Naive thymus-derived CD4-positive, alpha-beta T cell (primary cell): ENCODE measurements around the gene CPEB3. TPM values are rescaled to one million over a fixed set of nuclear protein-coding genes. Genes with fewer than 3 reads are reported as not detected.

Experiments
- ATAC-seq: fragments of 150-1000 bp; cut with Tn5 transposase; 2 replicates; pipeline ENCODE4 v1.10.0; 2021; ENCODE audit warnings: mild to moderate bottlenecking, moderate library complexity
- CTCF ChIA-PET: fragments of 350-600 bp; sonication (Branson Sonifier 250); formaldehyde crosslinking; loops from one replicate; lab custom pipeline; 2021; ENCODE audit warnings: antibody characterized with exemption; lab: Charles Lee
- POLR2A ChIA-PET: fragments of 350-600 bp; sonication (Branson Sonifier 250); formaldehyde crosslinking; loops from one replicate; lab custom pipeline; 2021; ENCODE audit warnings: antibody characterized with exemption, inconsistent platforms; lab: Charles Lee
- DNase-seq, 9 donors: peaks; one replicate each; pipeline versions ENCODE4 v3.0.0 to v3.0.0-alpha.2; 2020 to 2022; ENCODE audit warnings: mixed read lengths in 1 of 9
- H3K27ac ChIP-seq: one replicate; pipeline ENCODE4 v1.7.0; 2013; ENCODE audit warnings: mild to moderate bottlenecking, low read depth, low read length, moderate library complexity
- H3K27me3 ChIP-seq, 2 donors: one replicate each; pipeline ENCODE4 v1.7.0; 2013; ENCODE audit warnings: low read length in 2 of 2, mild to moderate bottlenecking in 2 of 2, moderate library complexity in 2 of 2; ENCODE audit not compliant: control insufficient read depth in 2 of 2, insufficient read depth in 2 of 2
- H3K36me3 ChIP-seq, 3 experiments: 1 replicate in 2 of 3; 2 replicates in 1 of 3; pipeline ENCODE4 v1.7.0; 2013; ENCODE audit warnings: low read length in 3 of 3, mild to moderate bottlenecking in 3 of 3, moderate library complexity in 1 of 3; ENCODE audit not compliant: insufficient read depth in 3 of 3, control insufficient read depth in 2 of 3
- H3K4me1 ChIP-seq, 2 donors: one replicate each; pipeline ENCODE4 v1.7.0; 2013; ENCODE audit warnings: low read length in 2 of 2, mild to moderate bottlenecking in 2 of 2, moderate library complexity in 1 of 2; ENCODE audit not compliant: control insufficient read depth in 2 of 2, insufficient read depth in 2 of 2
- H3K4me3 ChIP-seq: 2 replicates; pipeline ENCODE4 v1.7.0; 2013; ENCODE audit warnings: mild to moderate bottlenecking, low read length
- H3K9me3 ChIP-seq, 3 experiments: 1 replicate in 2 of 3; 2 replicates in 1 of 3; pipeline ENCODE4 v1.7.0; 2013; ENCODE audit warnings: low read length in 3 of 3; ENCODE audit not compliant: control insufficient read depth in 2 of 3
- H3K27ac Mint-ChIP-seq, 9 donors: one replicate each; pipeline ENCODE4 v1.8.0; 2020 to 2022; ENCODE audit warnings: mixed read lengths in 9 of 9, mild to moderate bottlenecking in 8 of 9, moderate library complexity in 5 of 9, inconsistent platforms in 2 of 9
- H3K27me3 Mint-ChIP-seq, 5 donors: one replicate each; pipeline ENCODE4 v1.8.0; 2021 to 2022; ENCODE audit warnings: mixed read lengths in 5 of 5, mild to moderate bottlenecking in 1 of 5
- H3K36me3 Mint-ChIP-seq, 5 donors: one replicate each; pipeline ENCODE4 v1.8.0; 2020 to 2022; ENCODE audit warnings: mixed read lengths in 5 of 5, mild to moderate bottlenecking in 3 of 5, inconsistent platforms in 1 of 5
- H3K4me1 Mint-ChIP-seq, 7 donors: one replicate each; pipeline ENCODE4 v1.8.0; 2020 to 2022; ENCODE audit warnings: mixed read lengths in 7 of 7, mild to moderate bottlenecking in 3 of 7, inconsistent platforms in 1 of 7
- H3K4me3 Mint-ChIP-seq, 10 donors: one replicate each; pipeline ENCODE4 v1.8.0; 2020 to 2022; ENCODE audit warnings: mild to moderate bottlenecking in 10 of 10, mixed read lengths in 10 of 10, moderate library complexity in 6 of 10, inconsistent platforms in 2 of 10
- H3K9me3 Mint-ChIP-seq, 11 donors: one replicate each; pipeline ENCODE4 v1.8.0; 2020 to 2022; ENCODE audit warnings: mixed read lengths in 11 of 11, mild to moderate bottlenecking in 4 of 11, inconsistent platforms in 1 of 11, moderate library complexity in 1 of 11
- intact Hi-C, 2 donors: fragments of 100-400 bp; cut with micrococcal nuclease; formaldehyde crosslinking; loops; one replicate each; pipeline ENCODE4 v1.15.1; 2023
- polyA plus RNA-seq, 2 donors: library from polyadenylated mRNA; unstranded; fragments of 300-500 nt; fragmentation: Illumina TruSeq; gene quantifications; one replicate each; pipeline ENCODE4 v1.2.3, GENCODE V29; 2021
- total RNA-seq, 6 experiments: library from RNA in 5 of 6; stranded (reverse) in 5 of 6; gene quantifications; 1 replicate in 5 of 6; 2 replicates in 1 of 6; pipeline ENCODE4 v1.2.3 and lab custom pipeline; 2021 to 2026

Gene CPEB3
- total and polyA plus RNA-seq, 7 experiments from 2014 or later = 0.74 to 3.3 (median 2.1) TPM

DNA sequence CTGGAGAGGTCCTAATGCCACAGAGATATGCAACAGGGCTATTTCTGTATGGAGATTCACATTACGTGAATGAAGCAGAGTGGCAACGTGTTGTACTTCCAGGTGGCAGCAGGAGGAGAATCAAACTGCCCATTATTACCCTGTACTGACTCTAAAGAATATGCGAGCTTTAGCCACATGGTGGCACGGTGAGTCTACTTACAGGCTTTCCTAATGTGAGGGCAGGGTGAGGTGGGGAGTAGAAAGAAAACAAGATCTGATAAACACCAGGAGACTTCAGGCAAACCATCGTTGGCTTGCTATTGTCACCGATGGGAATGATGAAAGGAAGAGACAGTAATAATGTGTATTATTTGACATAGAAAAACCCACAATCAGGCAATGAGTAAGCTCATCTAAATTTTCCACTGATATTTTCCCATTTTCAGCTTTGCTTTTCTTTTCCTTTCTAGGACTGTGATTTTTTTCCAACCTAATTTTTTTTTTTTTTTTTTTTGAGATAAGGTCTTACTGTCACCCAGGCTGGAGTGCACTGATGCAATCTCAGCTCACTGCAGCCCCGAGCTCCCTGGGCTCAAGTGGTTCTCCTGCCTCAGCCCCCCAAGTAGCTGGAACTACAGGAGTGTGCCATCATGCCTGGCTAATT is 203.0 kb downstream of the CPEB3 start:
- no peaks in the 10 kb centered on the region for H3K36me3 ChIP-seq
- peak; percentile 95 for ATAC-seq
- no peak overlapping the region for H3K4me3 ChIP-seq
- H3K27ac ChIP-seq = no peak overlapping the region
- POLR2A ChIA-PET = no interaction called here
- Mint-ChIP-seq H3K36me3 (no peaks in the 10 kb centered on the region), H3K9me3 (no peaks in the 10 kb centered on the region), H3K4me1 (peaks cover 0 to 5% (median 2%) of the 10 kb centered on the region in 7 donors), H3K27me3 (peaks cover 0 to 1% (median 0%) of the 10 kb centered on the region in 5 donors), H3K4me3 (no peak overlapping the region), H3K27ac (peak overlapping the region in 1 of 9 donors; percentile 62)
- peak in 8 of 9 donors; percentile 26 to 58 (median 39) for DNase-seq
- CTCF ChIA-PET = interaction anchor here (1.0 to 1.4 kb wide), 3 partner anchors 23 to 345 kb away, joined by 3 to 7 read pairs (median 6); partner anchors contain the start of genes CPEB3 and MARCHF5
- intact Hi-C loops = loop anchor here (1.0 to 10.0 kb wide), 8 partner anchors 123 to 794 kb away; partner anchors contain the start of gene IDE (in 2 of the 2)
- no peaks in the 10 kb centered on the region for H3K27me3 ChIP-seq
- H3K9me3 ChIP-seq = no peaks in the 10 kb centered on the region
- H3K4me1 ChIP-seq = no peaks in the 10 kb centered on the region

DNA sequence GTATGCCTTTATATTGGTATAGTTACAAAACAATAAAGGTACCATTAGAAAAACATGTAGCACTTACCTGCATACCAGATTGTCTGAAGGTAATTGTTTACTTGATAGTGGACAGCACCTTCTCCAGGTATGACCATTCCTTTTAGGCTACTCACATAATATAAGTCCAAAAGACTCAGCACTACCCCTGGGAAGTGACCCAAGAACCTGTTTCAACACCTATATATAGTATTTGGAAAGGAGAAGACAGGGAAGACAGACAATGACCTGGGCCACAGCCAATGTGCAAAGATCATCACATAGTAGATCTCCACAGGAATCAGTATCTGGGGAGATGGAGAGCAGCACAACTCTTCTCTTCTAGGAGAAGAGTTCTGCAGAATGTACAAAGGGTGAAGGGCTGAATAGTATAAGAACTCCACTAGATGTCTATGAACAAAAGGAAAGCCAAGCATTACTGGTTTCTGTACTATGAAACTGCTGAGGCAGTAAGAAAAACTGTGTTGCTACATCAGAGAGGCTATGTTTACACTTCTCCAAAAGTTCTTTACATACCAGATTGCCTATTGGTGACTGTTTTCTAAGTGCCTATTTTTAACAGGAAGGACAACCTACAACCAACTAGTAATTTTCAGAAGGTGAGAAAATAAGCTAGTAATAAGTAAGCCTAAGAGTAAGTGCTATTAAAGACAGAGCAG is 208.1 kb downstream of the CPEB3 start:
- ChIA-PET POLR2A (no interaction called here), CTCF (no interaction called here)
- Histone ChIP-seq H3K27me3 (no peaks in the 10 kb centered on the region), H3K4me1 (no peaks in the 10 kb centered on the region), H3K27ac (no peak overlapping the region), H3K4me3 (no peak overlapping the region), H3K36me3 (peaks cover 0 to 9% (median 0%) of the 10 kb centered on the region in 3 experiments), H3K9me3 (no peaks in the 10 kb centered on the region)
- intact Hi-C loops = loop anchor here in 1 of 2 donors (10.0 kb wide), 1 partner anchor 432 kb away; no protein-coding TSS in a partner anchor
- H3K4me3 Mint-ChIP-seq = no peak overlapping the region
- no peaks in the 10 kb centered on the region for H3K27me3 Mint-ChIP-seq
- H3K9me3 Mint-ChIP-seq = no peaks in the 10 kb centered on the region
- peaks cover 0 to 2% (median 0%) of the 10 kb centered on the region in 7 donors for H3K4me1 Mint-ChIP-seq
- no peak for DNase-seq
- peaks cover 3 to 21% (median 13%) of the 10 kb centered on the region in 5 donors for H3K36me3 Mint-ChIP-seq
- no peak for ATAC-seq
- H3K27ac Mint-ChIP-seq = no peak overlapping the region

DNA sequence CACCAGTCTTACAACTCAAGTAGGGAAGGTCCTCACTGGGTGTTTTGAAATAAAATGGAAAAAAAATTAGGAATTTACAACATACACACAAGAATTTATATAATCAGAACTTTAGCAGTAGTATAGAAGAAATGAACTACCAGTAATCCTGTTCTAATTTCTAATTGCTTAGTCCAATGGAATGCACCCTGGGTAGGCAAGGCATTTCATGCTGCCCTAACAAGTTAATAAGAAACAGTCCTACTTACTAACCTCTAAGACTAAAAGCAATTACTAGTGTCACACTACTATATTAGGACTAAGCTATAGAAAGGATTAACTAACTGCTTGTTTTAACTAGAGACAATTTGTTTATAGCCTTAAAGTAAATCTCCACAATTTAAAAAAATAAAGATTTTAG is 209.2 kb downstream of the CPEB3 start:
- ATAC-seq = no peak
- DNase-seq = no peak
- no peaks in the 10 kb centered on the region for H3K9me3 ChIP-seq
- Mint-ChIP-seq H3K27me3 (no peaks in the 10 kb centered on the region), H3K27ac (no peak overlapping the region), H3K9me3 (no peaks in the 10 kb centered on the region), H3K36me3 (peaks cover 5 to 26% (median 19%) of the 10 kb centered on the region in 5 donors), H3K4me1 (no peaks in the 10 kb centered on the region), H3K4me3 (no peak overlapping the region)
- CTCF ChIA-PET = no interaction called here
- H3K27ac ChIP-seq = no peak overlapping the region
- no peaks in the 10 kb centered on the region for H3K4me1 ChIP-seq
- no peaks in the 10 kb centered on the region for H3K27me3 ChIP-seq
- POLR2A ChIA-PET = no interaction called here
- H3K4me3 ChIP-seq = no peak overlapping the region
- intact Hi-C loops = loop anchor here in 1 of 2 donors (10.0 kb wide), 1 partner anchor 433 kb away; no protein-coding TSS in a partner anchor
- peaks cover 0 to 9% (median 0%) of the 10 kb centered on the region in 3 experiments for H3K36me3 ChIP-seq

DNA sequence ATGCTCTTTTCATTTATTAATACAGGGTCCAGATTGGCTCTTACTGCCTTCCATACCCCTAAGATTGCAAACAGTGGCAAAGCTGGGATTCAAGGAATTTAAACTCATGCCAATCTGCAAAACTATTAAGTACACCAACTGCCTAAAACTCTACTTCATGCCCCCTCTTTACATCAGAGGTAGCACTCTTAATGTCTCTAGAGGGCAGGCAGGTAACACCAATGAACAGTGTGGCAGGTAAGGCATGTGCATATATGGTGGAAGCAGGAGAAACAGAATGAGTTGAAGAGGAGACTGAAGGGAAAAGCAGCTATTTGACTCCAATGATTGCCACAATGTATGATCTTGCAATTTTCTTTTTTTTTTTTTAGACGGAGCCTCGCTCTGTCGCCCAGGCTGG is 210.6 kb downstream of the CPEB3 start:
- ChIA-PET CTCF (no interaction called here), POLR2A (no interaction called here)
- intact Hi-C loops = loop anchor here in 1 of 2 donors (10.0 kb wide), 1 partner anchor 435 kb away; no protein-coding TSS in a partner anchor
- Mint-ChIP-seq H3K27ac (no peak overlapping the region), H3K4me3 (no peak overlapping the region), H3K36me3 (peaks cover 5 to 29% (median 19%) of the 10 kb centered on the region in 5 donors), H3K9me3 (no peaks in the 10 kb centered on the region), H3K27me3 (no peaks in the 10 kb centered on the region), H3K4me1 (no peaks in the 10 kb centered on the region)
- no peak for ATAC-seq
- Histone ChIP-seq H3K4me1 (no peaks in the 10 kb centered on the region), H3K9me3 (no peaks in the 10 kb centered on the region), H3K4me3 (no peak overlapping the region), H3K27me3 (no peaks in the 10 kb centered on the region), H3K27ac (no peak overlapping the region), H3K36me3 (peaks cover 0 to 9% (median 0%) of the 10 kb centered on the region in 3 experiments)
- DNase-seq = no peak

DNA sequence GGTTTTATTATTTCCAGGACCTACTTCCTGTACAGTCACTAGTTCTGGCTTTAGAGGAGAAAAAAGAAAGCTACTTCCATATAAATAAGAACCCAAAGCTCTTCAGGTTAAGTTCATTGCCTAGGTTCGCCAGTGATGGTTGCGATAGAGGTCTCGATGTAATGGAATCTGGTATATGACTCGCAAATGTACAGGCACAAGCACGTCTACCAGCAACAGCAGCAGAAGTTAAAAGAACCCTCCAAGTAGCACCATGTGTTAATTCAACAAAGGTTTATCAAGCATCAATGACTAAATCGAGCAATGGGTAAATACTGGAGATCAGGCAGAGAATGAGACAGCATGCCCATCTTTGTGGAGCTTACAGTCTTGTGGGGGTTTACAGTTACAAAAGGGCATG is 211.9 kb downstream of the CPEB3 start:
- H3K4me1 Mint-ChIP-seq = no peaks in the 10 kb centered on the region
- H3K9me3 Mint-ChIP-seq = no peaks in the 10 kb centered on the region
- no peak overlapping the region for H3K4me3 ChIP-seq
- H3K27ac Mint-ChIP-seq = no peak overlapping the region
- H3K9me3 ChIP-seq = no peaks in the 10 kb centered on the region
- DNase-seq = no peak
- no peaks in the 10 kb centered on the region for H3K27me3 ChIP-seq
- ChIA-PET POLR2A (no interaction called here), CTCF (no interaction called here)
- H3K27ac ChIP-seq = no peak overlapping the region
- H3K36me3 Mint-ChIP-seq = peaks cover 5 to 29% (median 21%) of the 10 kb centered on the region in 5 donors
- no peak for ATAC-seq
- no peaks in the 10 kb centered on the region for H3K27me3 Mint-ChIP-seq
- H3K4me1 ChIP-seq = no peaks in the 10 kb centered on the region
- intact Hi-C loops = no loop called here
- peaks cover 0 to 9% (median 0%) of the 10 kb centered on the region in 3 experiments for H3K36me3 ChIP-seq
- H3K4me3 Mint-ChIP-seq = no peak overlapping the region

DNA sequence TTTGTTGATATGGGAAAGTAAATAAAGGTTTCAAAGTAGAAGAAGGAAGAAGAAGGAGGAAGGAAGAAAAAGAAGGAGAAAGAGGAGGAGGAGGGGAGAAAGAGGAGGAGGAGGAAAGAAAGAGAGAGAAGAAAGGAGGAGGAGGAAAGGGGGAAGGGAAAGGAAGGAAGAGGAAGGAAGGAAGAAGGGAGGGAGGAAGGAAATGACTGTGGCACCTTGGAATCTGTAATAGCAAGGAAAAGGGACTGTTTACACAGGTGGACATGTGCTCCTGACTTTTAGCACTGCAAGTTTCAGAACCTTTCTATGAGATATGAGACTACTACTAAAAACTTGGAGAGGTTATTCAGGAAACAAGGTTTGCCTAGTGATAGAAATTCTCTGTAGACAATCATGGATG is 214.2 kb downstream of the CPEB3 start:
- H3K27ac Mint-ChIP-seq = no peak overlapping the region
- Histone ChIP-seq H3K27ac (no peak overlapping the region), H3K4me3 (no peak overlapping the region), H3K9me3 (no peaks in the 10 kb centered on the region), H3K27me3 (no peaks in the 10 kb centered on the region), H3K36me3 (peaks cover 0 to 9% (median 0%) of the 10 kb centered on the region in 3 experiments), H3K4me1 (no peaks in the 10 kb centered on the region)
- H3K9me3 Mint-ChIP-seq = no peaks in the 10 kb centered on the region
- ChIA-PET CTCF (no interaction called here), POLR2A (no interaction called here)
- no peaks in the 10 kb centered on the region for H3K27me3 Mint-ChIP-seq
- peaks cover 5 to 29% (median 21%) of the 10 kb centered on the region in 5 donors for H3K36me3 Mint-ChIP-seq
- DNase-seq (no peak), ATAC-seq (no peak)
- no peaks in the 10 kb centered on the region for H3K4me1 Mint-ChIP-seq
- intact Hi-C loops = no loop called here
- no peak overlapping the region for H3K4me3 Mint-ChIP-seq
